ENCODE data around the gene SORT1. TPM values are rescaled to one million over a fixed set of nuclear protein-coding genes. Genes with fewer than 3 reads are reported as not detected.

Gene SORT1
- total RNA-seq, 6 experiments from 2014 or later: 51.6 to 78.4 (median 58.5) TPM

GRCh38 chr1:109438798-109439297 lies 41.1 kb upstream of the SORT1 start:
- Mint-ChIP-seq H3K4me3 (no peak overlapping the region), H3K9me3 (peaks cover 7% of the 10 kb centered on the region), H3K27me3 (ENCODE audit: insufficient read depth) (no peaks in the 10 kb centered on the region), H3K27ac (no peak overlapping the region), H3K36me3 (ENCODE audit: low read depth) (peaks cover 6% of the 10 kb centered on the region), H3K4me1 (ENCODE audit: low read depth) (0 out of 2 replicates have a peak, but pooled peaks cover 5% of the 10 kb centered on the region)
- peak; percentile 93 for DNase-seq
- TF ChIP-seq CTCF (IDR thresholded peaks at IDR 0.05): no peak

GRCh38 chr1:109434484-109434883 lies 36.8 kb upstream of the SORT1 start:
- no peak for TF ChIP-seq CTCF (IDR thresholded peaks at IDR 0.05)
- Mint-ChIP-seq H3K4me1 (ENCODE audit: low read depth) (peaks cover 43% of the 10 kb centered on the region), H3K27ac (no peak overlapping the region; the same call in 1 of the 2 replicates), H3K27me3 (ENCODE audit: insufficient read depth) (no peaks in the 10 kb centered on the region), H3K36me3 (ENCODE audit: low read depth) (peaks cover 10% of the 10 kb centered on the region), H3K4me3 (no peak overlapping the region), H3K9me3 (peaks cover 15% of the 10 kb centered on the region)
- DNase-seq: no peak

- no peak for DNase-seq
- no peak for TF ChIP-seq CTCF (IDR thresholded peaks at IDR 0.05)
- Mint-ChIP-seq H3K4me1 (ENCODE audit: low read depth) (peaks cover 54% of the 10 kb centered on the region), H3K27ac (no peak overlapping the region), H3K36me3 (ENCODE audit: low read depth) (peaks cover 10% of the 10 kb centered on the region), H3K9me3 (peaks cover 15% of the 10 kb centered on the region), H3K27me3 (ENCODE audit: insufficient read depth) (no peaks in the 10 kb centered on the region), H3K4me3 (no peak overlapping the region)
These were observed 35.6 kb upstream of the SORT1 start for GRCh38 chr1:109433322-109433721.

GRCh38 chr1:109432336-109432735 lies 34.6 kb upstream of the SORT1 start:
- H3K9me3 Mint-ChIP-seq: peaks cover 15% of the 10 kb centered on the region
- peak overlapping the region; percentile 7; the same call in 1 of the 2 replicates for H3K27ac Mint-ChIP-seq
- peak; percentile 47 for DNase-seq
- H3K4me1 Mint-ChIP-seq (ENCODE audit: low read depth): peaks cover 61% of the 10 kb centered on the region
- H3K27me3 Mint-ChIP-seq (ENCODE audit: insufficient read depth): no peaks in the 10 kb centered on the region
- no peak for TF ChIP-seq CTCF (IDR thresholded peaks at IDR 0.05)
- no peak overlapping the region for H3K4me3 Mint-ChIP-seq
- H3K36me3 Mint-ChIP-seq (ENCODE audit: low read depth): peaks cover 10% of the 10 kb centered on the region

GRCh38 chr1:109427171-109427467 lies 29.4 kb upstream of the SORT1 start:
- Mint-ChIP-seq H3K4me1 (ENCODE audit: low read depth) (peaks cover 69% of the 10 kb centered on the region), H3K27me3 (ENCODE audit: insufficient read depth) (no peaks in the 10 kb centered on the region; the same call in 1 of the 2 replicates), H3K27ac (peak overlapping the region; percentile 98), H3K36me3 (ENCODE audit: low read depth) (peaks cover 23% of the 10 kb centered on the region), H3K4me3 (peak overlapping the region; percentile 96), H3K9me3 (no peaks in the 10 kb centered on the region)
- TF ChIP-seq CTCF (IDR thresholded peaks at IDR 0.05): no peak
- no peak for DNase-seq

Data from HFFc6 (cell line).